Measurements from ENCODE around the gene RFX5.

RFX5 gene

DNA sequence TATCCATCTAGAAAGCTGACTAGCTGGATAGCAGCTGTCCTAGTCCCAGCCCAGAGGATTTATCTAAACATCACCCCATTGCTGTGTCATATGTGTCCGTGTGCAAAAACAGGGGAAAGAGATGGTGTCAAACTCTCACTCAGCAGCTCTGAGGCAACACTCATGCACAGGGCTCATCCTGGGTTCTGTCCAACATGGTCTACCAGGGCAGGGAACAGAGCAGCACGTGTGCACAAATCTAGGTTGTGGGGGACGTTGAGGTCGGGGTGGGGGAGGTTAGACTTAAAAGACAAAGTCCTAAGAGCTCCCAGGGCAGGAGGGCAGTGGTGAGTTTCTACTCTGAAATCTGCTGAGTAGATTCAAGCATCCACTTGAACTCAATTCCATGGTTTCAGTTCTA lies 36.0 kb downstream of the RFX5 start:
- TF ChIP-seq, protein P1, sequence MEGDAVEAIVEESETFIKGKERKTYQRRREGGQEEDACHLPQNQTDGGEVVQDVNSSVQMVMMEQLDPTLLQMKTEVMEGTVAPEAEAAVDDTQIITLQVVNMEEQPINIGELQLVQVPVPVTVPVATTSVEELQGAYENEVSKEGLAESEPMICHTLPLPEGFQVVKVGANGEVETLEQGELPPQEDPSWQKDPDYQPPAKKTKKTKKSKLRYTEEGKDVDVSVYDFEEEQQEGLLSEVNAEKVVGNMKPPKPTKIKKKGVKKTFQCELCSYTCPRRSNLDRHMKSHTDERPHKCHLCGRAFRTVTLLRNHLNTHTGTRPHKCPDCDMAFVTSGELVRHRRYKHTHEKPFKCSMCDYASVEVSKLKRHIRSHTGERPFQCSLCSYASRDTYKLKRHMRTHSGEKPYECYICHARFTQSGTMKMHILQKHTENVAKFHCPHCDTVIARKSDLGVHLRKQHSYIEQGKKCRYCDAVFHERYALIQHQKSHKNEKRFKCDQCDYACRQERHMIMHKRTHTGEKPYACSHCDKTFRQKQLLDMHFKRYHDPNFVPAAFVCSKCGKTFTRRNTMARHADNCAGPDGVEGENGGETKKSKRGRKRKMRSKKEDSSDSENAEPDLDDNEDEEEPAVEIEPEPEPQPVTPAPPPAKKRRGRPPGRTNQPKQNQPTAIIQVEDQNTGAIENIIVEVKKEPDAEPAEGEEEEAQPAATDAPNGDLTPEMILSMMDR (IDR thresholded peaks at IDR 0.05; ENCODE audit: extremely low read depth, insufficient read depth, missing control alignments), result no peak
- DNase-seq (ENCODE audit: low spot score), result no peak
- in situ Hi-C loops (cut with MboI; ENCODE audit: low pct_unique_long_range_greater_than_20kb, low sequenced_read_pairs, unreplicated experiment), result no loop called here

DNA sequence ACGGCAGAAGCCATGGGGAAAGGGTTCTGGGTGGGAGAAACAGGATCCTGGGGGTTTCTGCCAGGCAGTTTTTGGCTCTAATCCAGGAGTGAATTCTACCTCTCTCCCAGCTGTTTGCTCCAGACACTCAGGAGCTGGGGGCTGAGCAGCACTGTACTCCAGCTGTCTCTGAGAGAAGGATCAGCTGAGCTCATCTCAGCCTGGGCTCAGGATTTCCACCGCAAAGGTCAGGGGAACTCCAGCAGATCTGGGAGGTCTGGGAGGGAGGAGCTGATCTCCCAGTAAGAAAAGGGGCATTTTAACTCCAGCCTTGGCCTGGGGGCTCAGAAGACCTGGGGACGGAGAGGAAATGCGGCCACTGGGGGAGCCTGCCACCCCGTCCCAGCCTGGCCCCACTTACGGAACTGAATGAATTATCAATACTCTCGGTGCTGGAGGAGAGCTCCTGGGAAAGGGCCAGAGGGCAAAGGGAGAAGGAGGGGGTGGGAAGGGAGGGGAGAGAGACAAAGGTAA lies 37.2 kb downstream of the RFX5 start:
- in situ Hi-C loops (cut with MboI; ENCODE audit: low pct_unique_long_range_greater_than_20kb, low sequenced_read_pairs, unreplicated experiment), result no loop called here
- DNase-seq (ENCODE audit: low spot score), result no peak
- TF ChIP-seq, protein P1 (IDR thresholded peaks at IDR 0.05; ENCODE audit: extremely low read depth, insufficient read depth, missing control alignments), result no peak

DNA sequence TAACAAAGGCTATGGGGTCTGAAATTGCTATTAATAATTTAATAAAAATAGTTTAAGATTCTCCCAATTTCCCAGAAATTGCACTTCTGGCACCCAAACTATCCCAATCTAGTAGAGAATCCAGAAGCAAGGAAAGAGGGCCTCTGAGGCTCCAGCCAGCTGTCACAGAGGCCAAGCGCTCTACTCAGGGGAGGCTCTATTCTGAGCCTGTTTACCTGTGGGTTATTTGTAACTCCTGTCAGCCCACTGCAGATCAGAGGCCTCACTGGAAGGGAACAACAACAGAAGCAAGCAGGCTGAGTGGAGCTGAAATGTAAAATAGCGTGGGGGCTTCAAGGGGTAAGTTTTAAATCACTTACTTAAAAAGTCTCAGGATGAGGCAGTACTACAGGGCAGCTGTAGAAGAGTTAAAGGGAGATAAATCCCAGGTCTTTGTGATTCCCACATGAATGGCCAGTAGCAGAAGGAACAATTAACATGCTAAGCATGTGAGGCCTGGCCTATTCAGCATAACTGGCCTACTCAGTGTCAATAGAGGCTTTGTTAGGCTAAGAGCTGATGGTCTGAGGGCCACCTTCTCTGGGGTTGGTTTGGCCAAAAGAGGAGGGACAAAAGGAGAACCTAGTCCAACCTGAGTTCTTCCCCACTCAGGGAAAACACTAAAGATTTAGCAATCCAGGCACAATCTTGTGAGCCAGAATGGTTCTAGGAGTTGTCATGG lies 52.1 kb downstream of the RFX5 start:
- in situ Hi-C loops (cut with MboI; ENCODE audit: low pct_unique_long_range_greater_than_20kb, low sequenced_read_pairs, unreplicated experiment), result no loop called here
- DNase-seq (ENCODE audit: low spot score), result no peak
- TF ChIP-seq, protein P1 (IDR thresholded peaks at IDR 0.05; ENCODE audit: extremely low read depth, insufficient read depth, missing control alignments), result no peak

DNA sequence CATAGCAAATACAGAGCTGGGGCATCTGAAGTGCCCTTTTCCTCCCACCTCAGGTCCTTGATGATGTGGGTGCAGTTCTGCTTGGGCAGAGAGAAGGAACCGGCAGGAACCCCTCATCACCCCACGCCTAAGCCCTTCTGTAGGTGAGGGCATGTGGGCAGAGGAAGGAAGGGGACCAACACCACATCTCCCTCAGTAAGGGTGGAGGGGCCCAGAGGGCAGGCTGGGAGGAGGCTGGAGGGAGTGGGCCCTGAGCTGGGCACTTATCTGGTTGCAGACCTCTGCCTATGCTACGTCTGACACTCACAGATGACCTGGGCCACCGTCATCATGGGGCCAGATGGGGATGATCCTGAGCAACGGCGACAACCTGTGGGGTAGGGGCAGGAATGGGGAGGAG lies 54.0 kb downstream of the RFX5 start:
- in situ Hi-C loops (cut with MboI; ENCODE audit: low pct_unique_long_range_greater_than_20kb, low sequenced_read_pairs, unreplicated experiment), result no loop called here
- DNase-seq (ENCODE audit: low spot score), result no peak
- TF ChIP-seq, protein P1 (IDR thresholded peaks at IDR 0.05; ENCODE audit: extremely low read depth, insufficient read depth, missing control alignments), result no peak

DNA sequence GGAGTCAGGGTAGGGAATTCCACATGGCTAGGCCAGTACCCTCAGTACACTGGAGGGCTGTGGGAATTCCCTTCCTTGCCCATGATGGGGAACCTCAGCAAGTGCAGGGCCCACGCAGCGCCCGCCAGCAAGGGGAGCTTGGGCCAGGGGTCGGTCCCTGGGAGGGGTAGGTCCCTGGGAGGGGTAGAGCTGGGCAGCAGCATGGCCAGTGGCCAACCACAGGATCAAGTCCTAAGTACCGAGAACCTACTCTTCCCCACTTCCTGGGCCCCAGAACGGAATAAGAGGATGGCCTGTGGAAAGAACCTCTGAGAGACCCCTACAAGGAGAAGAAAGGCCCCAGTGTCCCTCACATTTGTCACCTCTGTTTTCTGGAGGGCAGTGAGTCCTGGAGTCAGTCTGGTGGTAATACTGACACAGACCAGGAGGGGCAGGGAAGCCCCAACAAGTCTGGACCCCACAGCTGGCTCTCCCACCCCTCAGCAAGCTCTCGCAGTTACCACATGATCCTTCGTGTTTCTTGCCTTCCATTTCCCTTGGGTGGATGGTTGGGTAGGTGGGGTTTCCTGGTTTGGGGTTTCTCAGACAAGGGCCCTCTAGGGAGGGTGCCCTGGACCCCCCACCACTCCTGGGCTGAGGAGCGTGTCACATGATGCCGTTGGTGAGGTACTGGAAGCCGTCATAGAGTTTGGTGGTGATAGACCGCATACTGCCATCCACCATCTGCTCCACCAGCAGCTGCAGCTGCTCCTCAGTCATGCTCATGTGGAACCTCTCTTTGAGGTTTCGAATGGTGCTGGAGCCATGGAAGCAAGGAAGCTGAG lies 54.6 kb downstream of the RFX5 start:
- DNase-seq (ENCODE audit: low spot score), result no peak
- TF ChIP-seq, protein P1 (IDR thresholded peaks at IDR 0.05; ENCODE audit: extremely low read depth, insufficient read depth, missing control alignments), result no peak
- in situ Hi-C loops (cut with MboI; ENCODE audit: low pct_unique_long_range_greater_than_20kb, low sequenced_read_pairs, unreplicated experiment), result no loop called here

DNA sequence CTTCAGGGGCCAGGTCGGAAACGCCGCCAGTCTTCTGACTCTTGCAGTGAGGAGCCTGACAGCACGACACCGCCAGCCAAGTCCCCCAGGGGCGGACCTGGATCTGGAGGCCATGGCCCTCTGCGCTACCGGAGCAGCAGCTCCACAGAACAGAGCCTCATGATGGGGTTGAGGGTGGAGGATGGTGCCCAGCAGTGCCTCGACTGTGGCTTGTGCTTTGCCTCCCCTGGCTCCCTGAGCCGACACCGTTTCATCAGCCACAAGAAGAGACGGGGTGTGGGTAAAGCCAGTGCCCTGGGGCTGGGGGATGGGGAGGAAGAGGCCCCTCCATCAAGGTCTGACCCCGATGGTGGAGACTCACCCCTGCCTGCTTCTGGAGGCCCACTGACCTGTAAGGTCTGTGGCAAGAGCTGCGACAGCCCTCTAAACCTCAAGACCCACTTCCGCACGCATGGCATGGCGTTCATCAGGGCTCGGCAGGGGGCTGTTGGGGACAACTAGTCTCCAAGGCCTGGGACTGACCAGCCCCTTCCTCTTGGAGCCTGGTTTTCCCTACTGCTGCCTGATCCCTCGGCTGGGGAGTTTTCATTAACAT lies 56.2 kb downstream of the RFX5 start:
- no peak for DNase-seq (ENCODE audit: low spot score)
- TF ChIP-seq, protein P1 (IDR thresholded peaks at IDR 0.05; ENCODE audit: extremely low read depth, insufficient read depth, missing control alignments), result no peak
- in situ Hi-C loops (cut with MboI; ENCODE audit: low pct_unique_long_range_greater_than_20kb, low sequenced_read_pairs, unreplicated experiment), result no loop called here

Data from GM13977 (cell line).